ENCODE data around the gene LEF1.
"Not testable (repeated sequence)": the region's sequence is repeated elsewhere in the genome, so short reads cannot be mapped to it uniquely, and the experiment has no call there.

LEF1 gene

GRCh38 chr4:108029016-108029720 lies 139.6 kb downstream of the LEF1 start:
- no peak for DNase-seq

- DNase-seq, result no peak
Measured at GRCh38 chr4:108024878-108025165, 143.9 kb downstream of the LEF1 start.

- DNase-seq, result no peak
Measured at GRCh38 chr4:108024085-108024877, 144.5 kb downstream of the LEF1 start.

GRCh38 chr4:108018884-108019187 lies 149.9 kb downstream of the LEF1 start:
- DNase-seq, result no peak

- peak; percentile 77 for DNase-seq
Measured at GRCh38 chr4:108018040-108018883, 150.5 kb downstream of the LEF1 start.

- no peak for DNase-seq
Measured at GRCh38 chr4:108013955-108014354, 154.8 kb downstream of the LEF1 start.

- no peak for DNase-seq
Measured at GRCh38 chr4:108013327-108013726, 155.4 kb downstream of the LEF1 start.

- DNase-seq, result not testable (repeated sequence)
Measured at GRCh38 chr4:108012382-108012781, 156.3 kb downstream of the LEF1 start.

GRCh38 chr4:108010167-108010566 lies 158.6 kb downstream of the LEF1 start:
- peak; percentile 94 for DNase-seq

GRCh38 chr4:108008721-108009120 lies 160.0 kb downstream of the LEF1 start:
- DNase-seq, result peak; percentile 84

- no peak for DNase-seq
Measured at GRCh38 chr4:108007984-108008383, 160.7 kb downstream of the LEF1 start.

GRCh38 chr4:108006361-108006760 lies 162.4 kb downstream of the LEF1 start:
- DNase-seq, result no peak

GRCh38 chr4:108005807-108006206 lies 162.9 kb downstream of the LEF1 start:
- no peak for DNase-seq

- DNase-seq, result no peak
Measured at GRCh38 chr4:108004646-108005045, 164.1 kb downstream of the LEF1 start.

- DNase-seq, result no peak
Measured at GRCh38 chr4:108003982-108004515, 164.7 kb downstream of the LEF1 start.

- DNase-seq, result peak; percentile 40
Measured at GRCh38 chr4:108001540-108002135, 167.1 kb downstream of the LEF1 start.

- DNase-seq, result no peak
Measured at GRCh38 chr4:107999932-108000539, 168.7 kb downstream of the LEF1 start.

- no peak for DNase-seq
Measured at GRCh38 chr4:107997794-107998193, 170.9 kb downstream of the LEF1 start.

Measured in fibroblast of skin of back (primary cell).